Glutamatergic neuron (in vitro differentiated cells): ENCODE data around the gene SORCS1. TPM values are rescaled to one million over a fixed set of nuclear protein-coding genes. Genes with fewer than 3 reads are reported as not detected.

Source experiments
- DNase-seq: peaks from one replicate; pipeline ENCODE4 v3.0.0; 2022
- H3K27ac Mint-ChIP-seq: one replicate; pipeline ENCODE4 v1.8.0; 2020; ENCODE audit warnings: mild to moderate bottlenecking, mixed read lengths, inconsistent platforms; ENCODE audit not compliant: unreplicated experiment
- H3K27me3 Mint-ChIP-seq: one replicate; pipeline ENCODE4 v1.8.0; 2020; ENCODE audit warnings: mild to moderate bottlenecking, moderate library complexity, mixed read lengths, inconsistent platforms; ENCODE audit not compliant: unreplicated experiment
- H3K36me3 Mint-ChIP-seq: one replicate; pipeline ENCODE4 v1.8.0; 2020; ENCODE audit warnings: mild to moderate bottlenecking, mixed read lengths, inconsistent platforms; ENCODE audit not compliant: unreplicated experiment
- H3K4me1 Mint-ChIP-seq: one replicate; pipeline ENCODE4 v1.8.0; 2020; ENCODE audit warnings: mild to moderate bottlenecking, low read depth, mixed read lengths, inconsistent platforms; ENCODE audit not compliant: unreplicated experiment
- H3K4me3 Mint-ChIP-seq: one replicate; pipeline ENCODE4 v1.8.0; 2020; ENCODE audit warnings: mild to moderate bottlenecking, mixed read lengths, inconsistent platforms; ENCODE audit not compliant: unreplicated experiment
- H3K9me3 Mint-ChIP-seq: one replicate; pipeline ENCODE4 v1.8.0; 2020; ENCODE audit warnings: mild to moderate bottlenecking, moderate library complexity, mixed read lengths, inconsistent platforms; ENCODE audit not compliant: unreplicated experiment
- long read RNA-seq: library from polyadenylated mRNA; unstranded; transcript quantifications from one replicate; pipeline ENCODE4 v2.0.0, GENCODE V29; 2020; ENCODE audit not compliant: unreplicated experiment
- total RNA-seq: library from RNA; stranded (reverse); fragmentation: NEBNext Ultra II Directional; extraction: Animal tissue kit (Norgen Biotek cat#: 25700); gene quantifications from one replicate; pipeline ENCODE4 v1.2.1, GENCODE V29; 2021; ENCODE audit not compliant: unreplicated experiment
- TF ChIP-seq, protein P1 (sequence below): fragments of 200-600 bp; sonication (generic); IDR thresholded peaks from one replicate; pipeline ENCODE4 v1.5.0; 2021; ENCODE audit not compliant: partially characterized antibody, unreplicated experiment

SORCS1 gene
- total RNA-seq: 3.3 TPM
- long read RNA-seq, partial matches to known transcripts: 0 of 1 reads
- long read RNA-seq, other reads (novel, unspliced or antisense): 1 of 1 reads

GRCh38 chr10:107163881-107164861 lies at the start of gene SORCS1:
SORCS1 (minus strand) TSS chr10:107164706.
- DNase-seq: peak; percentile 76
- H3K4me1 Mint-ChIP-seq: no peaks in the 10 kb centered on the region
- H3K27me3 Mint-ChIP-seq: peaks cover 6% of the 10 kb centered on the region
- H3K27ac Mint-ChIP-seq: peak within 1 kb of the TSS; percentile 78
- TF ChIP-seq, protein P1, sequence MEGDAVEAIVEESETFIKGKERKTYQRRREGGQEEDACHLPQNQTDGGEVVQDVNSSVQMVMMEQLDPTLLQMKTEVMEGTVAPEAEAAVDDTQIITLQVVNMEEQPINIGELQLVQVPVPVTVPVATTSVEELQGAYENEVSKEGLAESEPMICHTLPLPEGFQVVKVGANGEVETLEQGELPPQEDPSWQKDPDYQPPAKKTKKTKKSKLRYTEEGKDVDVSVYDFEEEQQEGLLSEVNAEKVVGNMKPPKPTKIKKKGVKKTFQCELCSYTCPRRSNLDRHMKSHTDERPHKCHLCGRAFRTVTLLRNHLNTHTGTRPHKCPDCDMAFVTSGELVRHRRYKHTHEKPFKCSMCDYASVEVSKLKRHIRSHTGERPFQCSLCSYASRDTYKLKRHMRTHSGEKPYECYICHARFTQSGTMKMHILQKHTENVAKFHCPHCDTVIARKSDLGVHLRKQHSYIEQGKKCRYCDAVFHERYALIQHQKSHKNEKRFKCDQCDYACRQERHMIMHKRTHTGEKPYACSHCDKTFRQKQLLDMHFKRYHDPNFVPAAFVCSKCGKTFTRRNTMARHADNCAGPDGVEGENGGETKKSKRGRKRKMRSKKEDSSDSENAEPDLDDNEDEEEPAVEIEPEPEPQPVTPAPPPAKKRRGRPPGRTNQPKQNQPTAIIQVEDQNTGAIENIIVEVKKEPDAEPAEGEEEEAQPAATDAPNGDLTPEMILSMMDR: no peak
- H3K4me3 Mint-ChIP-seq: peak within 1 kb of the TSS; percentile 96
- no peaks in the 10 kb centered on the region for H3K36me3 Mint-ChIP-seq
- peaks cover 5% of the 10 kb centered on the region for H3K9me3 Mint-ChIP-seq

GRCh38 chr10:107214261-107214660 lies 49.8 kb upstream of the SORCS1 start:
- H3K4me1 Mint-ChIP-seq: no peaks in the 10 kb centered on the region
- no peaks in the 10 kb centered on the region for H3K27me3 Mint-ChIP-seq
- TF ChIP-seq, protein P1: no peak
- DNase-seq: no peak
- H3K9me3 Mint-ChIP-seq: no peaks in the 10 kb centered on the region
- no peak overlapping the region for H3K4me3 Mint-ChIP-seq
- no peak overlapping the region for H3K27ac Mint-ChIP-seq
- H3K36me3 Mint-ChIP-seq: no peaks in the 10 kb centered on the region

DNA sequence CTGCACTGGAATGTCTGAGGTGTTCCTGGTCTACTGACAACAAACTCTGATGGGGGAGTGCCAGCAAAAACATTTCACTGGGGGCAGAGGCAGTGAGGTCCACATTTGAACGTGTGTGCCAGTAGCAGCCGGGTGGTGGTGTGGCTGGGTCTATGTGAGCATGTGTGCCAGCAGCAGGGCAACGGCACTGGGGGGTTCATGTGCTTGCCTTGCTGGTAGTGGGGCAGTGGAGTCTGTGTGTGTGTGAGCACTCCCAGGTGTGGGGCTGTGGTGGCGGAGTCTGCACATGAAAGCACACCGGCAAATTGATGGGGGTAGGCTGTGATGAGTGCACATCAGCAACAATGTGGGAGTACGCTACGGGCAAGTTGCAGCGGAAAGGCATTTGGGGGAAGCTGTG lies 49.4 kb upstream of the SORCS1 start:
- Mint-ChIP-seq H3K4me3 (no peak overlapping the region), H3K4me1 (no peaks in the 10 kb centered on the region), H3K36me3 (no peaks in the 10 kb centered on the region), H3K27ac (no peak overlapping the region), H3K9me3 (no peaks in the 10 kb centered on the region), H3K27me3 (no peaks in the 10 kb centered on the region)
- TF ChIP-seq, protein P1: no peak
- DNase-seq: no peak

- H3K27me3 Mint-ChIP-seq: peaks cover 2% of the 10 kb centered on the region
- no peaks in the 10 kb centered on the region for H3K9me3 Mint-ChIP-seq
- H3K27ac Mint-ChIP-seq: no peak overlapping the region
- TF ChIP-seq, protein P1: no peak
- no peak for DNase-seq
- H3K36me3 Mint-ChIP-seq: no peaks in the 10 kb centered on the region
- no peaks in the 10 kb centered on the region for H3K4me1 Mint-ChIP-seq
- no peak overlapping the region for H3K4me3 Mint-ChIP-seq
These were observed 42.3 kb upstream of the SORCS1 start for GRCh38 chr10:107206833-107207232.

DNA sequence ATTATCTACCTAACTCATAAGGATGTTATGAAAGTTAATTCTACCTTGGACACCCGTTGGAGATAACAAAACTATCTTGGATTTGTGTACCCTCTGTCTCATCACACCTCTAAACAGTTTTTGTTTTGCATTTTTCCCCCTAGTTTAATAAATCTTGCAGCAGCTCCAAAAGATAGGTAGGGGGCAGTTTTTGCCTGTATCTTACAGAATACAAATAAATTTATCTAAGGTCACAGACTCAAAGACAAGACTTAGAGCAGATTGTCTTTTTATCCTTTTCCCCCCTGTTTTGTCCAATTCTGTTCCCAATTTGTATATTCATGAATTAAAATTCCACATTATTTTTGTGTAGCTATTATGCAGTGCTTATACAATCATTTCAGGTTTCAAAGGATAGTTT lies 5.0 kb upstream of the SORCS1 start:
- TF ChIP-seq, protein P1: no peak
- DNase-seq: no peak
- Mint-ChIP-seq H3K4me3 (no peak overlapping the region), H3K4me1 (no peaks in the 10 kb centered on the region), H3K27ac (no peak overlapping the region), H3K27me3 (peaks cover 4% of the 10 kb centered on the region), H3K36me3 (no peaks in the 10 kb centered on the region), H3K9me3 (peaks cover 2% of the 10 kb centered on the region)
